NCI-H510A (cell line): ENCODE data around the gene ITPRID2.
"Not testable (repeated sequence)": the region's sequence is repeated elsewhere in the genome, so short reads cannot be mapped to it uniquely, and the experiment has no call there.

Experiments used
- DNase-seq: peaks from one replicate; lab custom pipeline; 2025; lab: John Stamatoyannopoulos, UW

The ITPRID2 gene

DNA sequence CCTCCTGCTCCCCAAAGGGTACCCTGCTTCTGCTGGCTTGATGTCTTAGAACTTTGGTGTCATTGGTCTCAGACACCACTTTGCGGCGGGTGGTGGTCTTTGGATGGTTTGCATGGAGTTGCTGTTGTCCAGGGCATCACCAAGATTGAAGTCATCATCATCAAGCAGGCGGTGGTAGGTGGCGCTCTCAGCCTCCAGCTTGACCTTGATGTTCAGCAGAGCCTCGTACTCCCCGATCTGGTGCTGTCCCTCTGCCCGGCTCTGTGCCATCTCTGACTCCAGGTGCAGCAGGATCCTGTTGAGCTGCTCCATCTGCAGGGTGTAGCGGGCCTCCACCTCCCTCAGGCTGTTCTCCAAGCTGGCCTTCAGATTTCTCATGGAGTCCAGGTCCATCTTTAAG, 69.6 kb downstream of the ITPRID2 start:
- not testable (repeated sequence) for DNase-seq

DNA sequence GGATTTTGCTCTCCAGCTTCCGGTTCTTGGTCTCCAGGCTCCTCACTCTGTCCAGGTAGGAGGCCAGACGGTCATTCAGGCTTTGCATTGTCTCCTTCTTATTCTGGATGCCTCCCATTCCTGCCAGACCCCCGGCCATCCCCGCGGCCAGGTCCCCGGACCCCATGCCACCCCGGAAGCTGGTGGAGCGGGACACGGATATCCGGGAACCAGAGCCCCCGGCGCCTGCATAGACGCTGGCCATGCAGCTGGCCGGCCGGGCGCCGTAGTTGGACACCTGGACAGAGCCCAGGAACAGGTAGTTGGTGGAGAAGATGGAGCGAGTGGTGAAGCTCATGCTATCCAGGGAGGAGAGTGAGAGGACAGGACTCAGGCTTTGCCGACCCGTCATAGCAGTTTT, 70.6 kb downstream of the ITPRID2 start:
- DNase-seq, result no peak

DNA sequence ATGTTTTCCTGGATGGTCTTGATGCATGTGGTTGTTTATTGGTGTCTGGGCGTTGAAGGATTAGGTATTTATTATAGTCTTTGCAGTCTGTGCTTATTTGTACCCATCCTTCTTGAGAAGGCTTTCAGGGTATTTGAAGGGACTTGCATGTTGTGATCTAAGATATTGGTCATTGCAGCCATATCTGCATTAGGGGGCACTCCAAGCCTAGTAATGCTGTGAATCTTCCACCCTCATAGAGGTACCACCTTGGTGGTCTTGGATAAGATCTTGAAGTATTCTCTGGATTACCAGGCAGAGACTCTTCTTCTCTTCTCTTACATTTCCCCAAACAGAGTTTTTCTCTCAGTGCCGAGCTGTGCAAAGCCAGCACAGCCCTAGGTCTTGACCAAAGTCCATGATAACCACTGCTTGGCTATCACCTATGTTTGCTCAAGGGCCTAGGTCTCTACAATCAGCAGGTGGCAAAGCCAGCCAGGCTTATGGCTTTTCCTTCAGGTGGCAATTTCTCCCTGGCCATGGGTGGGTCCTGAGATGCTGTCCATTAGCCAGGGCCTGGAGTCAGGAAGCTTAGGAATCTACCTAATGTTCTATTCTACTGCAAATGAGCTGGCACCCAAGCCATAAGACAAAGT, 78.7 kb downstream of the ITPRID2 start:
- no peak for DNase-seq

GRCh38 chr2:181971032-181971431, 79.5 kb downstream of the ITPRID2 start:
- no peak for DNase-seq

- DNase-seq, result no peak
These were observed 81.1 kb downstream of the ITPRID2 start for GRCh38 chr2:181972431-181973170.

GRCh38 chr2:181973171-181973783, 81.7 kb downstream of the ITPRID2 start:
- no peak for DNase-seq

DNA sequence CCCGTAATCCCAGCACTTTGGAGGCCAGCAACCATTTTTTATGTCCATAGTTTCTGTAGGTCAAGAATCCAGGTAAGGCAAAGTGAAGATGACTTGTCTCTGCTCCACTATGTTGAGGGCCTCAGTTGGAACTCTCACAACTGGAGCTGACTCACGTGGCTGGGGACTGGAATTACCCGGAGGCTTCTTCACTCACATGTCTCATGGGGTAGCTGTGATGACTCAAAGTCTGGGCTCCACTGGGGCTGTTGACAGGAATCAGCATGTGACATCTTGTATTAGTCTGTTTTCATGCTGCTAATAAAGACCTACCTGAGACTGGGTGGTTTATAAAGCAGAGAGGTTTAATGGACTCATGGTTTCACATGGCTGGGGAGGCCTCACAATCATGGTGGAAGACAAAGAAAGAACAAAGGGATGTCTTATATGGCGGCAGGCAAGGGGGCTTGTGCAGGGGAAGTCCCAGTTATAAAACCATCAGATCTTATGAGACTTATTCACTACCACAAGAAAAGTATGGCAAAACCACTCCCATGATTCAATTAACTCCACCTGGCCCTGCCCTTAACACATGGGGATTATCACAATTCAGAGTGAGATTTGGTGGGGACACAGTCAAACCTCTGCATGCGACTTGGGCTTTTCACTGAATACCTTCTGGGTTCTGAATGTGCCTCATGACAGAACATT, 86.3 kb downstream of the ITPRID2 start:
- DNase-seq, result no peak

GRCh38 chr2:181978351-181979150, 87.0 kb downstream of the ITPRID2 start:
- DNase-seq, result no peak
